GM19193 (cell line): ENCODE results near the gene HS6ST2.

ENCODE experiments used
- POLR2A ChIP-seq: IDR thresholded peaks from 4 replicates; pipeline ENCODE4 v1.6.1; 2011; ENCODE audit not compliant: insufficient read depth, insufficient read length; ENCODE audit errors: extremely low read depth

Gene HS6ST2

DNA sequence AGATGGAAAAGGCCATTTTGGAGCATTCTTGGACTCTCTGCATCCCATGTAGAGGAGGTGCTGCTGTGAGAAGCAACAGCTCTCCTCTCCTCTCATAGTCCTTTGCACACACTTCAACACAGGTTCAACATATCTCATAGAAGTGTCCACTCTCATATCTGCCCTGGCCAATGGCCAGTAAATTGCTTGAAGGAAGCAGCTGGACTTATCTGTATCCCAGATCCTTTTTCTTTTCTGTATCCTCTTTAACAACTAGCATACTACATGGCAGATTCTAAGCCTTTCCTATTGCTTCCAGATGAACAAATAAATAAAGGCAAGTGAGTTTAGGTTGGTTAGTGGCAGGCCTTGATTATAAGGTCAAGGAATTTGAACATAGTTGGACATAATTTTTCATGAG lies 122.0 kb downstream of the HS6ST2 start:
- no peak for TF ChIP-seq POLR2A

DNA sequence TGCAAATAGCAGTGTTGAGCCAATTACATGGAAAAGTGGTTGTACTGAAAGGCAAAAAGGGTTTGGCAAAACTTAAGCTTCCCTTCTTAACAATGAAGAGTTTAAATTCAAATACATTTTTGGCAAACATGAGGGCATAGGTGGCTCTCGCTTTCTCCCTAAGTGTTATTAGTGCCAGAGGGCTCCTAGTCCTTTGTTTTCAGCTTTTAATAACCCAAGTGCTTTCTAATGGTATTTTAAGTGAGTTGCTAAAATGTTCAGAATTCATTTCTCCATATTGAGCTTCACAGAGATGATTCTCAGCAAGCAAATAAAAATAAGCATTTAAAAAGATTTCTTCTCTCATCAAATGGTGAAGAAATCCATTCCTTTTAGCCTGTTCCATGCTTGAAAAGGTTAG lies 123.7 kb downstream of the HS6ST2 start:
- TF ChIP-seq POLR2A = no peak

DNA sequence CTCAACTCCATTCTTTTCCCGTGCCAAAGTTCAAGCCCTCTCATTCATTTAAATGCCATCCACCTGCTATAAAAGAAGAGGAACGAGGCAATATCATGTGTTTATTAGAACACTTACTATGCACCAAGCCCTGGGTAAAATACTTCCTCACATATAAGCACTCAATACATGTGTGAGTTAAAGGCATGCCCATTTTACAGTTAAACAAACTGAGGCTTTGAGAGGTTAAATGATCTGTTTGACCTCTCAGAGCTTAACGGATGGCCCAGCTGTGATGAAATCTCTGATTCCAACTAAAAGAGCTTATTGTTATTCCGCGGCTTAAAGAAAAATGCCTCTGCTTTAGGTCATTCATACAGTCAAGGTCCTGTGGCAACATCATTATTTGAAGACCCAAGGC lies 124.3 kb downstream of the HS6ST2 start:
- TF ChIP-seq POLR2A = no peak

DNA sequence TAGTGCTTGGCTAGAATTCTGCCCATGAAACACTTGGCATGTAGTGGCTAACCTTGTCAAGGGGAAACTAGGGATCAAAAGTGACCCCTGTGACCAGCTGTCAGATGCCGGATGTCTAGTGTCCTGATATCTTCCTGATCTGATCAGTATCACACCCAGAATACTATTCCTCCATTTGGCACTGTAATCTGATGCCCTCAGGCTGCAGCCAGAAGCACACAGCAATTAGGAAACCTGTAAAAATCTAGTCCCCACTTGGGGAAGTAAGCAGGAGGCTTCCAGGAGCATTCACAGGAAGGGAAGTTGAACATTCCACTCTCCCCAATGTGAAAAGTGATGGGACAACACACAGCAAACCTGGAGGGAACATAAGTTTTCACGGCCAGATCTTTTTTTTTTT lies 125.1 kb downstream of the HS6ST2 start:
- no peak for TF ChIP-seq POLR2A

DNA sequence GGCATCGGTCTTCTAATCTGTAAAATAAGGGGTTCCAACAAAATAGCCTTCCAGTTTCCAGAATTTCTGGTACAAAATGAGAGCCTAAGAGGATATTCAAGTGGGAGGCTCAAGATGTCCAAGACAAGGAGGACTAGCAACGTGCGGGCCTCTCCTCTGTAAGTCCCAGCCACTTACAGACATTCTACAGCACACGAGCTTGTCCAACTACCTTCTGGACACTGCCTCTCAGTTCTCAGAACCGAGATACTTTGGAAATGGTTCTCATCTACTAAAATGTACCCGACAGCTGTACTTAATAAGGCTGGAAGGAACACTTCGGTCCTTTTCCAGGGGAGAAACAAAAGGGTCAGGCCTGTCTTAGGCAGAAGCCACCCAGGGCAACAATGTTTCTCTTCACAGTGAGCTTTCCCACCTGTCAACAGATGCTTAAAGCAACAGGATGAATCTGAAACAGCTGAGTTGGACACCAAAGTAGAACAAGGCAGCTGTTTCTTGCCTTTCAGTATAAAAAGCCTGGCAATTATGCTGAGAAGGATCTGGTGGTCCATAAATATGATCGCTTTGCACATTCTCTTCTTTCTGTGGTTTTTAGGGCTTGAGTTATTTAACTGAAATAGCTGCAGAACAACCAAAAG lies 127.0 kb downstream of the HS6ST2 start:
- no peak for TF ChIP-seq POLR2A

DNA sequence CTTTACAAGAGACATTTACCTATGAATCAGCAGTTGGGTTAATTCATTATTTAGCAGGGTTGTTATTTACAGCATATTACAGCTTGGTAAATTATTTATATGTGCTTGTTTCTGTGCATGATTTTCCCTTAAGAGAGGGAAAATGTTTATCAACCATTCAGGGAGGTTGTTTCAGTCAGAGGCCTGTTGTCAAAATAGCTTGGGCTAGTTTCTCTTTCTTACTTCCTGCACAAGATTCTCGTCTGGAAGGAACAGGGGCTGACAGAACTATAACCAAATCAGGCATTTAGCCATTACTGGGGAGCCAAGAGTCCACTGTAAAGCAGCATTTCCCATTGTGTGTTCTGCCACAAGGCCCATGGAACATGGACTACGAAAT lies 135.8 kb downstream of the HS6ST2 start:
- no peak for TF ChIP-seq POLR2A

DNA sequence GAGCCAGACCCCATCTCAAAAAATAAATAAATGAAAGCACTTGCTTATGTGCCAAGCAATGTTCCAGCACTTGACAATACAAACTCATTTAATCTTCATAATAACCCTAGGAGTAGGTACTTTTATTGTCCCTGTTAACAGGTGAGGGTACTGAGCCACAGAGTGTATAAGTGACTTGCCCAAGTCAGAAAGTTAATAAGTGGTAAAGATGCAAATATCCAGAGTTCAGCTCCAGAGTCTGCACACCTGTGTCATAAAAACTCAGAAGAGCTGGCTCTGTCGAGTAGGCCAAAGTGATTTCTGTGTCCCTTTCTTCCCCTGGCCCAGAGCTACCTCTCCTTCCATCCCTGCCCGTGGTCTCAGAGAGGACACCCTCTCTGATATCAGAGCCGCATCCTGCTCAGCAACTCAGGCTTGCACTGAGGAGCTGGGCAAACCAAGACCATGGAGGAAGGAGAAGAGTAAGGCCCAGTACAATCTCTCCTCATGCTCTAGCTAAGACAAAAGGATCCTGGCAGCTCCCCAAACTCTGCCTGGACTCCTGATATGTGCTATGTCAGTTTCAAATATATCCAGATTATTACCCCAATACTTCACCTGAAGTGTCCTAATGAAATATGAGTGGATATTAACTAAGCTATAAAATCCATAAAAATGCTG lies 136.3 kb downstream of the HS6ST2 start:
- no peak for TF ChIP-seq POLR2A

DNA sequence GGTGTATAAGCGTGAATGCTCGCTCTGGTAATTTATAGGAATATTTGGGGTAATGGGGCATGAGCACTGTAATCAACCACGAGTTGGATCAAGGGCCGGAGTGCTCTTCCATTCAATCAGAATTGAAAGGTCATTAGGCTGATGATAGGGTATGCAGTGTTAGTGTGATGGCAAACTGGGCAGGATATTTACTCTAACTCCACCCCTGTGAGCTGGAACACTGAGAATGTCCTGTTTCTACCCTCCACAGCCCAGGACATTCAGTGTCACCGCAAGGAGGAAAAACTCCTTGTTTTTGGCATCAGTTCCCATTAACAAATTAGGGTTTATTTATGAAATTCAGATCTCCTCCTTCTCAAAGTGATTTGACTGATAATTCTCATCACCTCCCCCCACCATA lies 137.8 kb downstream of the HS6ST2 start:
- no peak for TF ChIP-seq POLR2A

DNA sequence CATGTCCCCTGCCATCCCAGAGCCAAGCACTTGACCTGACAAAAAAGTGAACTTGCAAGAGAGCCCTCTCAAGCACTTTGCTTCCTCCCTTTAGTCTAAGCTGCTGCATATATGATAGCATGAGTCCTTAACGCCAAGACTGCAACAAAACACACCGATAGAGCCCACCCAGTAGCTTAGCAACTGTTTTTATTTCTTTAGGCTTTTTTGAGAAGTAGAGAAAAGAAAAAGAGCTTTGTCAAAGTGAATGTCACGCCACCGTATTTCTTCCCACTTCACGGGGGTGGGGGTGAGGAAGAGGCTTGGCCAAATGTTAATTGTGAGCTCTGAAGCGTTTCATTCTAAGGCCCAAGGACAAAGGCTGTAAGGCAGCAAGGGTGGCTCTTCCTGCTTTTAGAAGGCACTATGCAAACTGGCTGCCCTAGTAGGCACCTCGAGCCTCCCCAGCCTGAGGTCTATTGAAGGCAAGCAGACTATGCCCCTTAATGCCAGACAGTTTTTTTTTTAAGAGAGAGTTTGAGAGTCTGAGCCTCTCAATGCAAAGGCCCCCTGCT lies 138.6 kb downstream of the HS6ST2 start:
- no peak for TF ChIP-seq POLR2A

DNA sequence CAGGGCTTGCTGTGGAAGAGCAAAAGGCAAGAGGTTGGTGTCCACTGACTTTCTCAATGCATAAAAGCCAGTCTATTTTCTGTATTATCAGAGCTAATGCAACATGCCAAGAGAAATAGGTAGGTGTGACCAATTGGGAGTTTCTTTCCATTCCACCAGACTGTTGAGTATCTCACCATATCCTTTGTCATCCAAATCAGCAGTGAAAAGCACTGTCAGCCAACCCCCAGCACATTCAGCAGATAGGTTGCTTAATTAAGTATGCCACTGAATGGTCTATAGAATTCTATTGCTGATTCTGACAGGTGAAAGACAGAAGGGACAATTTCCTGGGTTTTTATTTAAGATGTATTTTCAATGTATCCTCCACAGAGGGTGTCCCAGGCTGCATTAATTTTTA lies 139.8 kb downstream of the HS6ST2 start:
- no peak for TF ChIP-seq POLR2A

DNA sequence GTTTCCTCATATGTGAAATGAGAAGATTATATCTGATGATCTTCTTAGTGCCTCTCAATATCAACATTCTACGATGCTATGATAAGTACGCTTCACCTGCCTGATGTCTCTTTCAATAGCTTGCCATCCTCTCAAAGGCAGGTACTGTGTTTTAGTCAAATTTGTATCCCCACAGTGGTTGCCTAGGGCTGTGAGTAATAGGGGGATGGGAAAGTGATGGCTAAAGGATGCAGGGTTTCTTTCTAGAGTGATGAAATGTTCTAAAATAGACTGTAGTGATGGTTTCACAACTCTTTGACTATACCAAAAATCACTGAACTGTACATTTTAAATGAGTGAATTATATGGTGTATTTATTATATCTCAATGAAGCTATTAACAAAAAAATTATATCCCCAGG lies 142.8 kb downstream of the HS6ST2 start:
- TF ChIP-seq POLR2A = no peak

DNA sequence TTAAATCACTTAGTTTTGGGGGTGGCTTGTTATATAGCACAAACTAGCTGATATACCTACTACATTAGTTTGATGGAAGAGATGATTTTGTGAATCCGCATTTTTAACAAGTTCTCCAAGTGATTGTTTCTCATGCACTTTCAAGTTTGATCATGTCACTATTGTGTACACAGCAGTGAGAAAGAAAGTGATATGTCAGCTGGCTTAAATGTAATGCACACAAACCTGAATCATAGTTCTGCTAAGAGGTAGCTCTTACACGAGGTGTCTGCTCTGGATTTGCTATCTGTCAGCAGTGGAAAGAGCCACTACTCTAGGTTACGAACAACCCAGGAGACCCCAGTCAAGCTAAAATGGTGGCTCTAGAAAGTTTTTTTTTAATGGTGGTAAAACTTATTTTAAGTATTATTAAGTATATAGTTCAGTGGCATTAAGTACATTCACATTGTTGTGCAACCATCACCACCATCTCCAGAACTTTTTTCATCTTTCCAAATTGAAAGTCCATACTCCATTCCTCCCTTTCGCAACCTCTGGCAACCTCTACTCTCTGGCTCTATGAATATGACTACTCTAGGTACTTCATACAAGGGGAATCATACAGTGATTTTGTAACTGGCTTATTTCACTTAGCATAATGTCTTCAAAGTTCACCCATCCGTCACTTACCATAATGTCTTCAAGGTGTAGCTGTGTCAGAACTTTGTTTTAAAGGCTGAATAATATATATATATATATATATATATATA lies 147.3 kb downstream of the HS6ST2 start:
- no peak for TF ChIP-seq POLR2A

DNA sequence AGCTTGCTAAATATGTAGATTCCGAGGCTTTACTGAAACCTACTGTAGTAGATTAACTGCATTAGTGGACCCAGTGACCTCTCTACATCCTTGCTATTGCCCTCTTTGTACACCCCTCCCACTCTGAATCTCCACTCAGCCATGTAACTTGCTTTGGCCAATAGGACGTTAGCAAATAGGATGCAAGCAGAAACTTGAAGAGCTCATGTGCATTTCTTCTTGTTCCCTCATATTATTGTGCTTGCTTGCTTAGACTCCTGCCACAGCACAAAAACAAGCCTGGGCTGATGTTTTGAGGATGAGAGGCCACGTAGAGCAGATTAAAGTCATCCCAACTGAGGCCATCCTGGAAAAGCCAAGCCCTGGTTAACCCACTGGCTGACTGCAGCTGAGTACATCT lies 147.9 kb downstream of the HS6ST2 start:
- no peak for TF ChIP-seq POLR2A

DNA sequence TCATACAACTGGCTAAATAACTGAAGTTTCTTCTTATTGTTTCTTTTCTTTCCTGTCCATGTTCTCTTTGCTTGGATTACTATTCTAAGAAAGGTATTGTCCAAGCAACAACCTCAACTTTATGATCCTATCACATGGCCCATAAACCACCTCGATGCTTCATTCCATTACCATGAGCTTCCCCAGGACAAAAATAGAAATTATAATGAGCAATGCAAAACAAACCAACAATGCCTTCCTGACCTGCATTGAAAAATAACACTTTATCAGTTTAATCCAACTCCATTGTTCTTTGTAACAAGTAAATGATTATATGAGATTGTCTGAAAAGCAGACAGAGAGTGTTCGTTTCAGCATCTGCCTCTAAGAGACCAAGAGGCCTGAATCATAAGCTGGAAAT lies 148.8 kb downstream of the HS6ST2 start:
- no peak for TF ChIP-seq POLR2A

DNA sequence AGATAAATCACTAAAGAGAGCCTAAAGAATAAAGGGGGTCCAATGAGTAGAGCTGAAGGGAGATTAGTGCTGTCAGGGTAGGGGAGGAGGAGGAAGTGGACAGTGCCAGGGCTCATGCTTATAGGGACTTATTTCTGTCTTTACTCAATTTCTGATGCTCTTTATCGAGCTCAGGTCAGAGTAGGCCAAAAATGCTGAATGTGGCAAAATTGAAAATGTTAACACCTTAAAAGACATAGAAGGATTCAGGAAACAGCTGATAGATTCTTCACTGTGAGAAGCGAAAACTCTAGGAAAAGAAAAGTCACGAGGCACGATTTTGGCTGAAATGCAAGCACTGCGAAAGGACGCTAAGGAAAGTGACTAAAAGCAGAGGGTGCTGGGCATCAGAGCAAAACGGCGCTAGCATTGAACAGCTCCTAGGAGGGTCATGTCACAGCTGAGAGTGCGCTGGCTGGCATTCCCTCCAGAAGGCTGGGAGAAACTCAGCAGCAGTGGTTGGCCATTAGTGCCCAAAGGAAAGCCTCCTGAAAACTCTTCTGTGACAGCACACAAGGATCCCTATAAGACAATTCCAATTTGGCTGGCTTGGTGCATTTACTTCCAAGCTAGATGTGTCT lies 150.9 kb downstream of the HS6ST2 start:
- no peak for TF ChIP-seq POLR2A

DNA sequence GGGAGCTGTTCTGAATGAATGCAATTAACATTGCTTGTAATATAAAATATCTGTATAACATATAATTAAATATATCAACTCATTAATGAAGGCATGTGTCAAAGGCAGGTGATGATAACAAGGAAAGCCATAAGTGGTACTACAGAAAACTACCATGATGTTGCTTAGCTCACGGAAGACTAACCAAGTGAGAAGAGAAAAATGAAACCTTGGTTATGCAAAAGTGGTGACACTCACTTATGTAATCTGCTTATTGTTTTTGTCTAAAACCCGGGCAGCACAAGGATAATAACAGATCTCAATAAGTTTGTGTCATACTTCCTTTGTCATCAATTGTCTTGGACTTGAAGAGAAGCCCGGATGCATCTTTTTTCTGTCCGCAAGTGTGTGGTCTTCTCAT lies 156.4 kb downstream of the HS6ST2 start:
- no peak for TF ChIP-seq POLR2A

DNA sequence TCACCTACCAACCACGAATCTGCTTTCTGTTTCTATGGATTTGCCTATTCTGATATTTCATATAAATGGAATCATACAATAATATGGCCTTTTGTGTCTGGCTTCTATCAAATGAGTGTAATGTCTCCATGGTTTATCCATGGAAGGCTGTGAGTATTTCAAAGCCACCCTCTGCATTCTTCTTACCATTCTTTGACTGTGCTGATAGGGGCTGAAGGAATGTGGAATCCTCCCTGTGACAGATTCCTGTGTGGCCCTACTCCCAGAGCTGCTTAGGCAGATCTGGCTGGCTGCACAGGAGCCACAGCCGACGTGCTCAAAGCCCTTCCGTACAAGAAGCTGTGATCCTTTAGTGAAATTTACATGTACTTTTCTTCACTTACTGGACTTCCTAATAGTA lies 163.2 kb downstream of the HS6ST2 start:
- TF ChIP-seq POLR2A = no peak
